HepG2 (cell line): Measurements from ENCODE around the gene FRMD5. TPM values are rescaled to one million over a fixed set of nuclear protein-coding genes. Genes with fewer than 3 reads are reported as not detected.

Source experiments
- BATF2 ChIP-seq: sonication (generic); formaldehyde crosslinking; IDR thresholded peaks from 2 replicates; pipeline ENCODE4 v1.8.0; 2022; ENCODE audit warnings: mild to moderate bottlenecking, missing genetic modification reagents, moderate library complexity
- DPF2 ChIP-seq: sonication (generic); formaldehyde crosslinking; IDR thresholded peaks from 2 replicates; pipeline ENCODE4 v1.4.0; 2020; ENCODE audit warnings: mild to moderate bottlenecking, low read depth, missing genetic modification reagents, borderline replicate concordance
- FOXA1 ChIP-seq, 2 experiments: fragments of 450-650 bp in 1 of 2; sonication (generic) in 1 of 2; formaldehyde crosslinking in 1 of 2; IDR thresholded peaks; 2 replicates each; pipeline versions ENCODE4 v1.4.0 to v1.6.1; 2016 to 2020; ENCODE audit warnings: missing genetic modification reagents in 1 of 2
- FOXA3 ChIP-seq: IDR thresholded peaks from 2 replicates; pipeline ENCODE4 v1.6.1; 2016; ENCODE audit warnings: missing genetic modification reagents, missing compliant biosample characterization
- FUBP1 ChIP-seq: sonication (generic); formaldehyde crosslinking; IDR thresholded peaks from 2 replicates; pipeline ENCODE4 v1.5.1; 2020; ENCODE audit warnings: missing genetic modification reagents, mild to moderate bottlenecking, borderline replicate concordance
- GATAD2A ChIP-seq: IDR thresholded peaks from 2 replicates; pipeline ENCODE4 v1.6.1; 2016
- HMG20B ChIP-seq: conservative IDR thresholded peaks from 2 replicates; pipeline ENCODE4 v1.6.1; 2016; ENCODE audit warnings: missing genetic modification reagents, missing compliant biosample characterization
- HNF1B ChIP-seq: sonication (generic); formaldehyde crosslinking; IDR thresholded peaks from 2 replicates; pipeline ENCODE4 v1.5.1; 2020; ENCODE audit warnings: mild to moderate bottlenecking, moderate library complexity, missing genetic modification reagents
- HOXA9 ChIP-seq: sonication (generic); formaldehyde crosslinking; IDR thresholded peaks from 2 replicates; pipeline ENCODE4 v1.8.1; 2022; ENCODE audit warnings: missing genetic modification reagents, mild to moderate bottlenecking, moderate library complexity, borderline replicate concordance
- JDP2 ChIP-seq: sonication (generic); formaldehyde crosslinking; IDR thresholded peaks from 2 replicates; pipeline ENCODE4 v1.8.1; 2022; ENCODE audit warnings: missing genetic modification reagents, borderline replicate concordance
- KLF16 ChIP-seq, 2 experiments: sonication (generic) in 1 of 2; formaldehyde crosslinking in 1 of 2; IDR thresholded peaks; 2 replicates each; pipeline versions ENCODE4 v1.6.1 to v1.8.0; 2016 to 2023; ENCODE audit warnings: missing genetic modification reagents in 2 of 2, missing compliant biosample characterization in 1 of 2
- SAP130 ChIP-seq: IDR thresholded peaks from 2 replicates; pipeline ENCODE4 v1.6.1; 2016; ENCODE audit warnings: low read depth
- SOX5 ChIP-seq: IDR thresholded peaks from 2 replicates; pipeline ENCODE4 v1.6.1; 2016; ENCODE audit warnings: borderline replicate concordance
- TBX3 ChIP-seq: fragments of 450-650 bp; IDR thresholded peaks from 2 replicates; pipeline ENCODE4 v1.6.1; 2017; ENCODE audit warnings: antibody characterized with exemption, mild to moderate bottlenecking, inconsistent platforms, borderline replicate concordance
- THAP11 ChIP-seq: IDR thresholded peaks from 2 replicates; pipeline ENCODE4 v1.6.1; 2016; ENCODE audit warnings: missing biosample characterization, missing genetic modification reagents
- ZKSCAN1 ChIP-seq: fragments of 150-350 bp; IDR thresholded peaks from 2 replicates; pipeline ENCODE4 v1.6.1; 2014; ENCODE audit warnings: low read length
- ZNF234 ChIP-seq: sonication (generic); formaldehyde crosslinking; conservative IDR thresholded peaks from 2 replicates; pipeline ENCODE4 v1.5.1; 2020; ENCODE audit warnings: mild to moderate bottlenecking, missing genetic modification reagents
- ZNF781 ChIP-seq: sonication (generic); formaldehyde crosslinking; IDR thresholded peaks from 2 replicates; pipeline ENCODE4 v1.5.1; 2020; ENCODE audit warnings: borderline replicate concordance, mild to moderate bottlenecking, missing genetic modification reagents; ENCODE audit errors: not compliant biosample characterization
- polyA plus RNA-seq, 8 experiments: library from polyadenylated mRNA; depleted of rRNA in 3 of 8; stranded (reverse) in 7 of 8; unstranded in 1 of 8; fragments of >200 nt; fragmentation: Illumina TruSeq in 4 of 8; extraction: Trizol in 4 of 8; gene quantifications; 2 replicates each; pipeline versions ENCODE4 v1.2.1 to v1.2.3, GENCODE V29; 2011 to 2016; ENCODE audit warnings: low read depth in 4 of 8, missing spikeins in 1 of 8, mixed read lengths in 1 of 8; ENCODE audit not compliant: insufficient read depth in 1 of 8
- total RNA-seq, 5 experiments: library from RNA; depleted of rRNA; stranded (reverse); fragments of >200 nt; fragmentation: Illumina TruSeq; extraction: Trizol; gene quantifications; 2 replicates each; pipeline ENCODE4 v1.2.3, GENCODE V29; 2016; ENCODE audit warnings: low read depth in 1 of 5
- TF ChIP-seq, protein P1 (sequence below): sonication (generic); formaldehyde crosslinking; IDR thresholded peaks from 2 replicates; pipeline ENCODE4 v1.8.0; 2022; ENCODE audit warnings: mild to moderate bottlenecking, missing genetic modification reagents
- TF ChIP-seq, protein P2 (sequence below): sonication (generic); formaldehyde crosslinking; IDR thresholded peaks from 2 replicates; pipeline ENCODE4 v1.8.1; 2022; ENCODE audit warnings: mild to moderate bottlenecking, missing genetic modification reagents
- TF ChIP-seq, protein P3 (sequence below): sonication (generic); formaldehyde crosslinking; IDR thresholded peaks from 2 replicates; pipeline ENCODE4 v1.4.0; 2020; ENCODE audit warnings: missing genetic modification reagents, borderline replicate concordance

FRMD5 gene
- total and polyA plus RNA-seq, 2 of the 13 experiments (the other 11 are each of a cell fraction or from before 2014, with no cell fraction given): 0.93 to 1.5 TPM

DNA sequence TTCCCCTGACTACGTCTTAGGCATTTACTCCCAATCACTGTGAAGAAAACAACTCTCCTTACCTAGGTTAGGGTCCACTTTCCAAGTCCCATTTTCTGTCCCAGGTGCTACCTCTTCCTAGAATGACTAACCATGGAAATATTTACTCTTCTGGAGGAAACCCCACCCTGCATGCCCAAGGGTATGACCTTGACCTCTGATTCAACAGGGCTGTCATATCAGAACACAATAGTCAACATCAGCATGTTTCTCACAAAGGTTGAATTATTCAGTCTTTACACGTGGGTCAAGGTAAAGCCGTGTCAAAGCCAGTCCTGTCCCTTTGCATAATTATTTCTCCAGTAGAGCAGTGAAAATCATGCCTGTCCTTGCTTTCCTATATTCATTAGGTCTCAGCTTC is 4.3 kb upstream of the FRMD5 start (continued):
- TF ChIP-seq FUBP1 (CRISPR knock-in tag) (no peak), SOX5 (CRISPR knock-in tag) (peak; percentile 99), FOXA3 (peak; percentile 79), FOXA1 (IDR thresholded peaks at IDR 0.05) (no peak), FOXA1 (CRISPR knock-in tag; IDR thresholded peaks at IDR 0.05) (peak; percentile 73), HOXA9 (CRISPR knock-in tag) (no peak), KLF16 (CRISPR knock-in tag; IDR thresholded peaks at IDR 0.05) (peak in 1 of 2 experiments; percentile 40; a peak in 1 of 4 replicates), ZNF234 (CRISPR knock-in tag) (no peak), ZNF781 (no peak), THAP11 (CRISPR knock-in tag) (peak; percentile 36; the same call in 1 of the 2 replicates), DPF2 (CRISPR knock-in tag) (0 out of 2 replicates have a peak, but pooled peaks have one; percentile 25), ZKSCAN1 (no peak), GATAD2A (CRISPR knock-in tag) (peak; percentile 71), JDP2 (no peak), HMG20B (CRISPR knock-in tag) (peak; percentile 69; the same call in 1 of the 2 replicates), SAP130 (peak; percentile 82), HNF1B (CRISPR knock-in tag) (0 out of 2 replicates have a peak, but pooled peaks have one; percentile 23), BATF2 (no peak), TBX3 (no peak)
- TF ChIP-seq, protein P1, sequence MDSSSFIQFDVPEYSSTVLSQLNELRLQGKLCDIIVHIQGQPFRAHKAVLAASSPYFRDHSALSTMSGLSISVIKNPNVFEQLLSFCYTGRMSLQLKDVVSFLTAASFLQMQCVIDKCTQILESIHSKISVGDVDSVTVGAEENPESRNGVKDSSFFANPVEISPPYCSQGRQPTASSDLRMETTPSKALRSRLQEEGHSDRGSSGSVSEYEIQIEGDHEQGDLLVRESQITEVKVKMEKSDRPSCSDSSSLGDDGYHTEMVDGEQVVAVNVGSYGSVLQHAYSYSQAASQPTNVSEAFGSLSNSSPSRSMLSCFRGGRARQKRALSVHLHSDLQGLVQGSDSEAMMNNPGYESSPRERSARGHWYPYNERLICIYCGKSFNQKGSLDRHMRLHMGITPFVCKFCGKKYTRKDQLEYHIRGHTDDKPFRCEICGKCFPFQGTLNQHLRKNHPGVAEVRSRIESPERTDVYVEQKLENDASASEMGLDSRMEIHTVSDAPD (CRISPR knock-in tag): no peak
- TF ChIP-seq, protein P2, sequence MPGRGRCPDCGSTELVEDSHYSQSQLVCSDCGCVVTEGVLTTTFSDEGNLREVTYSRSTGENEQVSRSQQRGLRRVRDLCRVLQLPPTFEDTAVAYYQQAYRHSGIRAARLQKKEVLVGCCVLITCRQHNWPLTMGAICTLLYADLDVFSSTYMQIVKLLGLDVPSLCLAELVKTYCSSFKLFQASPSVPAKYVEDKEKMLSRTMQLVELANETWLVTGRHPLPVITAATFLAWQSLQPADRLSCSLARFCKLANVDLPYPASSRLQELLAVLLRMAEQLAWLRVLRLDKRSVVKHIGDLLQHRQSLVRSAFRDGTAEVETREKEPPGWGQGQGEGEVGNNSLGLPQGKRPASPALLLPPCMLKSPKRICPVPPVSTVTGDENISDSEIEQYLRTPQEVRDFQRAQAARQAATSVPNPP: no peak
- TF ChIP-seq, protein P3, sequence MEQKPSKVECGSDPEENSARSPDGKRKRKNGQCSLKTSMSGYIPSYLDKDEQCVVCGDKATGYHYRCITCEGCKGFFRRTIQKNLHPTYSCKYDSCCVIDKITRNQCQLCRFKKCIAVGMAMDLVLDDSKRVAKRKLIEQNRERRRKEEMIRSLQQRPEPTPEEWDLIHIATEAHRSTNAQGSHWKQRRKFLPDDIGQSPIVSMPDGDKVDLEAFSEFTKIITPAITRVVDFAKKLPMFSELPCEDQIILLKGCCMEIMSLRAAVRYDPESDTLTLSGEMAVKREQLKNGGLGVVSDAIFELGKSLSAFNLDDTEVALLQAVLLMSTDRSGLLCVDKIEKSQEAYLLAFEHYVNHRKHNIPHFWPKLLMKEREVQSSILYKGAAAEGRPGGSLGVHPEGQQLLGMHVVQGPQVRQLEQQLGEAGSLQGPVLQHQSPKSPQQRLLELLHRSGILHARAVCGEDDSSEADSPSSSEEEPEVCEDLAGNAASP (CRISPR knock-in tag): peak; percentile 55; the same call in 1 of the 2 replicates
